Esophagus mucosa (tissue), 1 donor: ENCODE data around the gene SIAE. TPM values are rescaled to one million over a fixed set of nuclear protein-coding genes. Genes with fewer than 3 reads are reported as not detected.
A peak's percentile ranks its signal among the peaks of the same experiment; 100 is the strongest.

ENCODE experiments used
- ATAC-seq: fragments of 200-7000 bp; cut with Tn5 transposase; one replicate; pipeline ENCODE4 v1.9.1; 2020
- total RNA-seq: library from RNA; stranded (reverse); gene quantifications from one replicate; pipeline ENCODE4 v1.2.4, GENCODE V29; 2023
- donor health status: DM: yes; HTN: yes; CAD: no.

The SIAE gene
- total RNA-seq, 1 donor from 2014 or later: 28.3 TPM

- no peak for ATAC-seq
Observed at GRCh38 chr11:124662106-124662505, 11.4 kb downstream of the SIAE start.

- no peak for ATAC-seq
Observed at GRCh38 chr11:124661553-124661952, 12.0 kb downstream of the SIAE start.

DNA sequence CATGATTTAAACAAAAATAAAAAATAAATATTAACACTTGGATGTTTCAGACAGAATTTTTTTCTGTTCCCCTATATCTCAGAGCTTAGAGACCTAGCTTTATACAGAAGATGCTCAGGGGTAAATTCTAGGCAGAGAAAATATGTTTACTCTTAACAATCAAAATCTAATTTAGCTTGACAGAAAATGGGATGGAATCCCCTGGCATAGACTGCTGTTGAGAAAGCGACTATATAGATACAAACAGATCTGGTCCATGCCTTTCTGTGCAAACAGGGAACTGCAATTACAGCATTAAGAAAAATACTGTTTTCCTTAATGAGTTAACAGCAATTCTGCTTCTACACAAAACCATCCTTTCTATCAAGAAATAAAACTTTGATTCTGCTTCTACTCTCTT is 14.6 kb downstream of the SIAE start:
- no peak for ATAC-seq

DNA sequence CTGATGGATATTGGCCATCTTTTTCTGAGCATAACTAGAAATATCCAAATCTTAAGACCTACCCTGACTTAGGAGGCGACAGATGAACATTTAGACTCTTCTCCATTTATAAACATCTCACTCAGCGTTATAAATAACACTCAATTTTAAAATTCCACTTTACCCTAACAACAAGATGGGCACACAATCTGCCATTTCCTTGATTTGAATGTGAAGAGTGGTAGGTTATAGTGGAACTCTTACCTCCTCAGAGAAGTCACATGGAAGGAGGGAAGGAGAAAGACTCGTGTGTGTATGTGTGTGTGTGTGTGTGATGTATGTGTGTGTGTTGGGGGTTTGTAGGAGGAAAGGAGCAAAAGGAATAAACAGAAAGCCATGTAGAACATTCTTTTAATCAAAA is 15.0 kb downstream of the SIAE start:
- ATAC-seq: no peak

GRCh38 chr11:124657904-124658303 is 15.6 kb downstream of the SIAE start:
- ATAC-seq: no peak

GRCh38 chr11:124656774-124657630 is 16.5 kb downstream of the SIAE start:
- ATAC-seq: no peak

DNA sequence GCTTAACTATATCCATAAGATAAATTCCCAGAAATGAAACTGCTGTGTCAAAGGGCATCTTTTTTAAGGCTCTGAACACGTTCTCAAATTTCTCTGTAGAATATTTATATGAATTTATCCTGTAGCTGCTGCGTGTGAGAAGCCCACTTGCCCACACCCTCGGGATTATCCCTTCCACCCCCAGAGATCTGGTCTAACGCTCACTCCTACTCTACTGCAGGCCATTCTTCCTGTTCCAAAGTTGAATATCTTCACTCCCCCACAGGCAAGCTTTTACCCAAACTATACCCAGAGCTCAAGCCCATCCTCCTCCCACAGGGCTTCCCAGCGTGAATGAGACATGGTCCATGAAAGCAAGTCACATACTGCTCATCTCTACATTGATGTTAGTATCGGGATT is 24.9 kb downstream of the SIAE start:
- no peak for ATAC-seq

- no peak for ATAC-seq
Observed at GRCh38 chr11:124646148-124646547, 27.4 kb downstream of the SIAE start.

DNA sequence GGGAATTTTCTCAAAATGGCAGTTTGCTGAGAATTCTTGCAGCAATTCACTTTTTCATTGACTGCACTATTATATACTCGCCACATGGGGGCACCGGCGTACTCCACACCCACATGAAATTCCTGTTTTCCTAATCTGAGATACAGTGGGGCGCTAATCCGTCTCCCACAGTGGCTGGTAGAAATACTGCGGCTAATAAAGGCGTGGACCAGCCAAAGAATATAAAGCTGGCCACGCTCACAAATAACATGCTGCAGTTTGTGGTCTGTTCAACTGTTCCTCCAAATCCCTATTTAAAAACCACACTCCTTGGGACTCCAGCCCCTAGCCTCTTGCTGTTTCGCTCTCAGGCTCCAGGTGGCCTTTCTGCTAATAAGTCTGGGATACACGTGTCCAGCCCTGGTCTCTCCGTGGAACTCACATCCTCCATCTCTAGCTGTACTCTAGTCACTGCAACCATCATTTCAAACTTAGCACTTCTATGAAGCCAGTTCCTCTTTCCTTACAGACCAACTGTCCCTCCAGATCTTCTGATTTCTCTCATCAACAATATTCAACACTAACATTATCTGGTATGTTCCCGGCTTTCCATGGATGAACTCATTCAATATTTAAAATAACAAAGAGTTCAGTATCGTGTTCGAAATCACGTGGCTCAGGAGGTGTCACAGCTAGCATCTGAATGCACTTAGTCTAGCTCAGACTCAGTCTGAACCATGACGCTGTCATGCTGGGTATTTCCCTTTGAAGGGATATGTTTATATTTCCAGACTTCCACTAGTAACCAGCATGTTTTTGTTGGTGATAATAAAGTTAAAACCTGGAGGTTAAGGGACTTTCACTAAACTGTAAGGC is 28.9 kb downstream of the SIAE start:
- peak; percentile 89 for ATAC-seq

GRCh38 chr11:124643605-124644425 is 29.7 kb downstream of the SIAE start:
- no peak for ATAC-seq

GRCh38 chr11:124643042-124643604 is 30.4 kb downstream of the SIAE start:
- no peak for ATAC-seq

DNA sequence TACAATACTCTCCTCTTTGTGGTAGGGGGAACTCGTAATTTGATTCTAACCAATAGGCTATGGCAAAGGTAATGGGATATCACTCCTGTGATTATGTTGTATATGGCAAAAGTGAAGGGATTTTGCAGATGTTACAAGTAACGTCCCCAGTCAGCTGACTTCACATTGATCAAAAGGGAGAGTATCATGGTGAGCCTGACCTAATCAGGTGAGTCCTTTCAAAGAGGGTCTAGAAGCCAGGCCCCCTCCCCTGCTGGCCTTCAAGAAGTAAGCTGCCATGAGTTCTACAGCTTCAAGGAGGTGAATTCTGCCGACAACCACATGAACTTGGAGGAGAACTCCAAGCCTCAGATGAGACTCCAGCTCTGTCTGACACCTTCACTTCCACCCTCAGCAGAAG is 30.9 kb downstream of the SIAE start:
- ATAC-seq: no peak

DNA sequence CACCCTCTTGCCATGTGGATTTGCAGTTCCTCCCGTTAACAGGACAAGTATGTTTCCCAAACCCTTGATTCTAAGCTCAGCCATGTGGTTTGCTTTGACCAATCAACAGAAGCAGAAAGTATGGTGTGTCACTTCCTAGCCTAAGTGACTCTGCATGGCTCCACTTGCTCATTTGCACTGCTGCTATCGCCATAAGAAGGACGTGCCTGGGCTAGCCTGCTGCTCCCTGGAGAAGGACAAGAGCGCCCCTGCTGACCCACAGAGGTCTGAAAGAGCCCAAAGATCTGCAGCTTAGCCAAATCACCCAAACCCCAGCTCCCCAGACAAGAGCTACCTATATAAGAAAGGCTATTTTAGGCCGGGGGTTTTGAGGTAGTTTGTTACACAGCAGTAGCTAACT is 32.9 kb downstream of the SIAE start:
- ATAC-seq: peak; percentile 40

DNA sequence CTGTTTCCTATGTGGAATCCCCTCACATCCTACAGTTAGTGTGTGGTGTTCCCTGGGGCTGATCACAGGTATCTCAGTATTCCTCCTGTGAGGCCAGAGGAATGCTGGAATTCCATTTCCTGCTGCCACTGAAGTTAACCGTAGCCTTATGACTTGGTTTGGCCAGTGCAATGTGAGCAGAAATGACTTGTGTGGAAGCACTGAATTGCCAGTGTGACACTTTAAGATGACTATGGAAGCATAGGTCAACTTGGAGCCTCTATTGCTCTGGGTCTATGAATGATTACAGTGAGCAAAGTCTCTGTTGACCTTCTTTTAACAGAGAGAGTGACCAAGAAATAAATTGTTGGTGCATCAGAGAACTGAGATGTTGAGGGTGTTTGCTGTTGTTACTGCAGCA is 34.4 kb downstream of the SIAE start:
- no peak for ATAC-seq

GRCh38 chr11:124638500-124638899 is 35.0 kb downstream of the SIAE start:
- ATAC-seq: no peak

GRCh38 chr11:124635932-124636331 is 37.6 kb downstream of the SIAE start:
- ATAC-seq: no peak

GRCh38 chr11:124633355-124633754 is 40.2 kb downstream of the SIAE start:
- ATAC-seq: no peak

DNA sequence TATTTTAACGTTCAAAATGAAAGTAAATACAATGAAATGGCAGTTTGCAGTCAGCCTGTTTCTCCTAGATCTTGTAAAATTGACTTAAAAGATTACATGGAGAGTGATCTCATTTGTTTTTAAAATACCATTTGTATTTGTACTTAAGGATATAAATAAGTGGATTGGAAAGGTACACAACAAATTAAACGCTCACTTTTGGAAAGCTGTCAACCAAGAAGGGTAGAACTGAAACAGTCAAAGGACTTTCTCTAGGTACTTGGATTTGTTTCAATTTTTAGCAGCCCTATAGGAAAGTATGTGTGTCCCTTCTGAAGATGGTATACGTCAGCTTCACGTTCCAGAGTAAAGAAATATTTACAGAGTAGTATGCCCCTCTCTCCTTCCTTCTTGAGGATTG is 43.6 kb downstream of the SIAE start:
- ATAC-seq: no peak

DNA sequence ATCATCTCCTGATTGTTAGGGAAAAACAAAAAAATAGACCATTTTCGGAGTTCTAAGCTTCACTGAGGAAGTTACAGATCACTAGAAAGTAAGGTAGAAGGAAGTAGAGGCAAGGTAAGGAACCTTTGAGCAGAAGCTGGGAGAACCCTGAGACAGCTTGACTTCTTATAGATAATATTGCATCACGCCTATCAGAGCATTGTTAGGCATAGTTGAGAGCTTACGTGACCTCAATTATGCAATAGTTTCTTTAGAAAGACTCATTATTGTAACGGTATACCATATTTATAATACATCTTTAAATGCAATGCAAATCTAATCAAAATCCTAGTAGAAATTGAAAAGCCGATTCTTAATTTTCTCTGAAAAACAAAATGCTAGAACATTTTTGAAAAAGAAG is 46.0 kb downstream of the SIAE start:
- no peak for ATAC-seq

GRCh38 chr11:124625504-124626168 is 47.9 kb downstream of the SIAE start:
- ATAC-seq: no peak

DNA sequence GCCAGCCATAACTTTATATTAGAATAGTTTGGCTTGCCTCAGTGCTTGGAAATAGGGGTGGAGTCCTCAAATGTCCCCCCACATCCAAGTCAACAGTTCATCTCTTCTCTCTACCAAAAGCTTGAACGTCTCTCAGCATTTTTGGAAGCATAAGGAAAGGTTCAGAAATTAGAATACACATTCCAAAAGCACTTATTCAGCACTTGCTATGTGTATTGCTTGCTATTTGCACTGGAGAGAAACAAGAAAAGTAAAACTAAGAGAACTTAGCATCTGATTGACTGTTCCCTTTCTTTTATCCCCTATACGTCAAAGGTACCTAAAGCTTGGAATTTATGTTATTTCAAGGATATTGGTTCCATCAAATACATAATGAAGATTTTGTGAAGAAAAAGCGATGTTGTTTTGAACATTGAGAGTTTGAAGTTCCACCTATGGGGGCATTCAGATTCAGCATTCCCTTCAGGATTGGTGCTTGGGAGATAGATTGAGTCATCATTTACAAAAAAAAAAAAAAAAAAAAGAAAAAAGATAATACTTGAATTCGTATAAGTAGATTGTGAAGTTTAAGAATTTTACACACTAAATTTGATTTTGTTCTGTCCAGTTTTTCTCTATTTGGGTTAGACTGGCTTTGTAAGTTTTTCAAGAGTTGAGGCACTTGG is 49.5 kb downstream of the SIAE start:
- no peak for ATAC-seq
